ENCODE results near the gene H3-3A.
"Not testable (repeated sequence)": the region's sequence is repeated elsewhere in the genome, so short reads cannot be mapped to it uniquely, and the experiment has no call there.

Gene H3-3A

GRCh38 chr1:226086776-226087175 is 24.3 kb downstream of the H3-3A start:
- no peak for DNase-seq

GRCh38 chr1:226091461-226091860 is 28.9 kb downstream of the H3-3A start:
- no peak for DNase-seq

- DNase-seq = not testable (repeated sequence)
These were observed 29.7 kb downstream of the H3-3A start for GRCh38 chr1:226092048-226092820.

- no peak for DNase-seq
These were observed 30.4 kb downstream of the H3-3A start for GRCh38 chr1:226092965-226093364.

- no peak for DNase-seq
These were observed 31.1 kb downstream of the H3-3A start for GRCh38 chr1:226093621-226094020.

- DNase-seq = no peak
These were observed 31.9 kb downstream of the H3-3A start for GRCh38 chr1:226094451-226094850.

GRCh38 chr1:226095286-226095685 is 32.8 kb downstream of the H3-3A start:
- no peak for DNase-seq

GRCh38 chr1:226097866-226098625 is 35.5 kb downstream of the H3-3A start:
- DNase-seq = no peak

- no peak for DNase-seq
These were observed 36.6 kb downstream of the H3-3A start for GRCh38 chr1:226098870-226099835.

GRCh38 chr1:226100436-226101391 is 38.2 kb downstream of the H3-3A start:
- DNase-seq = no peak

GRCh38 chr1:226104671-226105121 is 42.2 kb downstream of the H3-3A start:
- DNase-seq = no peak

- no peak for DNase-seq
These were observed 45.2 kb downstream of the H3-3A start for GRCh38 chr1:226107471-226108460.

- DNase-seq = no peak
These were observed 46.7 kb downstream of the H3-3A start for GRCh38 chr1:226108935-226109828.

- peak; percentile 79 for DNase-seq
These were observed 47.3 kb downstream of the H3-3A start for GRCh38 chr1:226109829-226110248.

- peak; percentile 74 for DNase-seq
These were observed 48.0 kb downstream of the H3-3A start for GRCh38 chr1:226110249-226111097.

GRCh38 chr1:226111098-226111882 is 48.8 kb downstream of the H3-3A start:
- DNase-seq = peak; percentile 61

GRCh38 chr1:226111883-226112261 is 49.4 kb downstream of the H3-3A start:
- DNase-seq = no peak

- DNase-seq = no peak
These were observed 50.1 kb downstream of the H3-3A start for GRCh38 chr1:226112626-226113025.
